DMS53 (cell line): Measurements from ENCODE around the gene NUDC.
A peak's percentile ranks its signal among the peaks of the same experiment; 100 is the strongest.
"Not testable (repeated sequence)": the region's sequence is repeated elsewhere in the genome, so short reads cannot be mapped to it uniquely, and the experiment has no call there.

Experiments
- DNase-seq: peaks from one replicate; lab custom pipeline; 2025; lab: John Stamatoyannopoulos, UW

NUDC gene

DNA sequence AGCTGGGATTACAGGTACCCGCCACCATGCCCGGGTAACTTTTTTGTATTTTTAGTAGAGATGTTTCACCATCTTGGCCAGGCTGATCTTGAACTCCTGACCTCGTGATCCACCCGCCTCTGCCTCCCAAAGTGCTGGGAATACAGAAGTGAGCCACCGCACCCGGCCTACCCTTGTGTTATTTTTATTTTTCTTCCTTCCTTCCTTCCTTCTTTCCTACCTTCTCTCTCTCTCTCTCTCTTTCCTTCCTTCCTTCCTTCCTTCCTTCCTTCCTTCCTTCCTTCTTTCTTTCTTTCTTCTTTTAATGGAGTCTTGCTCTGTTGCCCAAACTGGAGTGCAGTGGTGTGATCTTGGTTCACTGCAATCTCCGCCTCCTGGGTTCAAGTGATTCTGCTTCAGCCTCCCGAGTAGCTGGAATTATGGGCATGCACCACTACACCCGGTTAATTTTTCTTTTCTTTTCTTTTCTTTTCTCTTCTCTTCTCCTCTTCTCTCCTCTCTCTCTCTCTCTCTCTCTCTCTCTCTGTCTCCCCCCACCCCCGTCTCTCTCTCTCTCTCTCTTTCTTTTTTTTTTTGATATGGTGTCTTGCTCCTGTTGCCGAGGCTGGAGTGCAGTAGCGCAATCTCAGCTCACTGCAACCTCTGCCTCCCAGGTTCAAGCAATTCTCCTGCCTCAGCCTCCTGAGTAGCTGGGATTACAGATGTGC is 68.0 kb downstream of the NUDC start:
- DNase-seq: not testable (repeated sequence)

DNA sequence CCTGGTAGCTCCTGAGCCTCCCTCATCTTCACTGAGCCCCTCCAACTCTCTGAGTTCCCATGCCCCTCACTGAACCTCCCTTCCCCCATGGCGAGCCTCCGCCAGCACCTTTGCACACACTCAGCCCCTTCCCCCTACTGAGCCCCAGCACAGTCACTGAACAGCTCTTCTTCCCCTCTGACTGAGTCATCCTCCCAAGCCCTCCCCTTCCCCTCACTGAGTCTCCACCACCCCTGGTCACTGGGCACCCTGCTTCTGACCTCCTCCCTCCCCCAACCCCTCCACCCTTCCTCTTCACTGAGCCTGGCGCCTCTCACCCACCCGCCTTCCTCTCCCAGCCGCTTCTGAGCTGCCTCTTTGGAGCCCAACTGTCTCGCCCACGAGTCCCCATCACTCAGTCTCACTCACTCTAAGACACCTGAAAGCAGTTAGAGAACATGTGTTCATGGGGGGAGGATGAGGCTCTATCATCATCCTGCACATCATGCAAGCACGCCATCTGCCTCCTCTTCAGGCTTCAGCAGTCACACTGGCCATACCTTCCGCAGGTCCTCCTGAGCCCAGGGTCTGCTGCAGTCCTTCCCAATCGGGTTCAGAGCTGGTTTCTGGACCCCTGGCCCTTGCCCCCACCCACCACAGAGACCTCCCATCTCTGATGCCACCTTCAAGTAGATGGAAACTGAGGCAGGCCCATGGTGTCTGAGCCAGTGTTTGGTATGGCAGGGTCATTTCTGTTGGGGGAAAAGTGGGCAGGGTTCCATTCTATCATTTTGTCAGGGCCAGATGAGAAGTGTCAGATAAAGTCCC is 70.0 kb downstream of the NUDC start:
- peak; percentile 97 for DNase-seq

GRCh38 chr1:26993237-26994019 is 71.9 kb downstream of the NUDC start, which contains the start of gene TRNP1:
TRNP1 (plus strand) TSS chr1:26993692; CDS start chr1:26993787, 95 bp downstream.
- DNase-seq: peak; percentile 91

DNA sequence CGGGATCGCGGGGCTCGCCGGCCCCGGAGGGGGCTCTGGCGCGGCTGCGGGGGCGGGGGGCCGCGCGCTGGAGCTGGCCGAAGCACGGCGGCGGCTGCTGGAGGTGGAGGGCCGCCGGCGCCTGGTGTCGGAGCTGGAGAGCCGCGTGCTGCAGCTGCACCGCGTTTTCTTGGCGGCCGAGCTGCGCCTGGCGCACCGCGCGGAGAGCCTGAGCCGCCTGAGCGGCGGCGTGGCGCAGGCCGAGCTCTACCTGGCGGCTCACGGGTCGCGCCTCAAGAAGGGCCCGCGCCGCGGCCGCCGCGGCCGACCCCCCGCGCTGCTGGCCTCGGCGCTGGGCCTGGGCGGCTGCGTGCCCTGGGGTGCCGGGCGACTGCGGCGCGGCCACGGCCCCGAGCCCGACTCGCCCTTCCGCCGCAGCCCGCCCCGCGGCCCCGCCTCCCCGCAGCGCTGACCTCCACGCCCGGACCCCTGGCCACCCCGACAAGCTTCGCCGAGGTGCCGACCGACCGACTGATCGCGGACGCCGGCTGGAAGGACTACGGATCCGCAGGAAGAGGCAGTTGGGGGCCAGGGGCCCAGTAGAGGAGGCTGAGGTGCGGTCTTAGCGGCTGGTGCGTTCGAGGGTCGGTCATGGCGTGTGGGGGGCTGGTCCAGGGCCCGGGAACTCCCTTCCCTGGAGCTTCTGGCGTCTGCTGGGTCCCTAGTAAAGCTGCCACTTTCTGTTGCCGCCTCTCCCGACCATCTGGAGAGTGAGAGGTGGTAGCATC is 72.7 kb downstream of the NUDC start:
- peak; percentile 73 for DNase-seq

DNA sequence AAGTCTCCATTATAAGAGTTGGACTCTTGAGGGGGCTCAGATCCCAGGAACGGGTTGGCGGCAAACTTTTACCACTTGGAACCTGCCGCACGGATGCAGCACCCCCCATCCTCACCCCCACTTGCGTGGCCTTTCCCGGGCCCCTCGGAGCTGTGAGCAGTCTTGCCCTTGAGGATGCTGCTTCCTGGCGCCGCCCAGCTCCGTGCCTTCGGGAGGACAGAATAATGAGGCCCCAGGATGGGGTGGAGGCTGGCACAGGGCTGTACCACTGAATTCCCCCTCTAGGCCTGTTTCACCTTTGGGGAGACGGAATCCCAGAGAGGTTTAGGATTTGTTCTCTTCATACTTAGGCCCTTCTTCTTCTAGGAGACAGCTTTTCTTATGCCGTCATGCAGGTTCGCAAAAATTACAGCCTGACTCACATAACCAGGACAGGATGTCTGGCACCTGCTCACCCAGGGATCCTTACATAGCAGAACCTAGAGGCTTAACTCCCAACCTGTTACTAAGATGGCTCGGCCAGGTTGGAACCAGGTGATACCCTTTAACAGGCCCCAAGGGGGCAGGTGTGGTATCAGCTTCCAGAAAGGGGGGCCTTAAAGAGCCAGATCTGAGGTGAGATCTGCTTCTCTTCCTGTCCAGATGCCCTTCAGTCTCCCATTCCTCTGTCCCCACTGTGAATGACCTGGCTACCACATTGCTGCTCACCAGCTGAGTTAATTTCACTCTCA is 73.4 kb downstream of the NUDC start:
- DNase-seq: peak; percentile 74

GRCh38 chr1:26996024-26996423 is 74.5 kb downstream of the NUDC start:
- no peak for DNase-seq
